Measurements from ENCODE around the gene XIRP2. TPM values are rescaled to one million over a fixed set of nuclear protein-coding genes. Genes with fewer than 3 reads are reported as not detected.

Gene XIRP2
- total RNA-seq, 1 experiment from 2014 or later = not detected

DNA sequence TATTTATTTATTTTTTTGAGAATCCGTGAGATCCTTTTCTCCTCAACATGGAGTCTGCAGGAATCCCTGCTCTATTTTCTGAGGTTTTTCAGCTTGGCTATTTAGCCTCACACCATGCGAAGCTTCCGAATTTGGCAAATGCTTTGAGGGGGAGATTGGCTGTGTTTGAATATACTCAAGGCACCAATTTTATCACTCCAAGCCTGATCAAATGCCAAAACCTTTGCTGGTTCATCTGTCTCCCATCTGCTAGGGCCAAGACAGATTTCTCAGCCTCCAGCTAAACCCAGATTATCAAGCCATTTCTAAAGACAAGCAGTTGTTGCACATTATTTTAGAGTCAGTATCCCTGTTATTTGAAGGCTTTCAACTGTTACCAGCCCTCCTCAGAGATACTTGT, 295.7 kb downstream of the XIRP2 start:
- Histone ChIP-seq H3K4me2 (ENCODE audit: low read depth, low read length, poor library complexity, severe bottlenecking) (no peak overlapping the region), H3K27me3 (ENCODE audit: low read length) (no peaks in the 10 kb centered on the region), H4K20me1 (ENCODE audit: insufficient read depth, low read depth, low read length) (no peaks in the 10 kb centered on the region), H2AFZ (ENCODE audit: low read length) (no peak overlapping the region), H3K4me1 (ENCODE audit: low read length) (no peaks in the 10 kb centered on the region), H3K9ac (ENCODE audit: low read length) (no peak overlapping the region), H3K36me3 (ENCODE audit: insufficient read depth, low read length) (no peaks in the 10 kb centered on the region), H3K9me2 (replicated peaks; ENCODE audit: insufficient read depth, low read length) (no peaks in the 10 kb centered on the region), H3K4me3 (ENCODE audit: low read length) (no peak overlapping the region), H3K27ac (ENCODE audit: low read length) (no peak overlapping the region), H3K9me3 (ENCODE audit: low read length) (0 out of 2 replicates have a peak, but pooled peaks cover 3% of the 10 kb centered on the region), H3K79me2 (ENCODE audit: low read length) (no peaks in the 10 kb centered on the region)
- DNase-seq = no peak

DNA sequence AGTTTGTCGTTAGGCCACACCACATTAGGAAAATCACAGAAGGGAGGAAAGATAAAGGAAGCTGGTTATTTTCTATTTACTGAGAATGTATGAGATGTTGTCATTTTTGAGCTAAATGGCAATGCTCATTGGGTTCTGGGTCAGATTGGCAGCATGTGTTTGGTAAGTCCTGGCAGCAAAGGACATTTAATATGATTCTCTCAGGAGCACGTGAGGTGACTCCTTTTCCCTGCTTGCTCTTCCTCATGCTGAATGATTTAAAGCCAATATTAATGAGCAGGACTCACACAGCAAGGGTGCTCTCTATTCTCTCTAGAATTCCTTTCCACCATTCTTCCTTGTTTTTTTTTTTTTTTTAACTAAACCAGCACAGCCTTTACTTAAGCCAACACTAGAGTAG, 298.2 kb downstream of the XIRP2 start:
- H3K27me3 ChIP-seq (ENCODE audit: low read length) = no peaks in the 10 kb centered on the region
- H3K79me2 ChIP-seq (ENCODE audit: low read length) = no peaks in the 10 kb centered on the region
- no peak for DNase-seq
- no peaks in the 10 kb centered on the region for H3K9me2 ChIP-seq (replicated peaks; ENCODE audit: insufficient read depth, low read length)
- H3K4me3 ChIP-seq (ENCODE audit: low read length) = no peak overlapping the region
- H3K9me3 ChIP-seq (ENCODE audit: low read length) = no peaks in the 10 kb centered on the region
- no peaks in the 10 kb centered on the region for H3K4me1 ChIP-seq (ENCODE audit: low read length)
- no peak overlapping the region for H2AFZ ChIP-seq (ENCODE audit: low read length)
- H4K20me1 ChIP-seq (ENCODE audit: insufficient read depth, low read depth, low read length) = no peaks in the 10 kb centered on the region
- H3K4me2 ChIP-seq (ENCODE audit: low read depth, low read length, poor library complexity, severe bottlenecking) = no peak overlapping the region
- H3K9ac ChIP-seq (ENCODE audit: low read length) = no peak overlapping the region
- no peaks in the 10 kb centered on the region for H3K36me3 ChIP-seq (ENCODE audit: insufficient read depth, low read length)
- no peak overlapping the region for H3K27ac ChIP-seq (ENCODE audit: low read length)

DNA sequence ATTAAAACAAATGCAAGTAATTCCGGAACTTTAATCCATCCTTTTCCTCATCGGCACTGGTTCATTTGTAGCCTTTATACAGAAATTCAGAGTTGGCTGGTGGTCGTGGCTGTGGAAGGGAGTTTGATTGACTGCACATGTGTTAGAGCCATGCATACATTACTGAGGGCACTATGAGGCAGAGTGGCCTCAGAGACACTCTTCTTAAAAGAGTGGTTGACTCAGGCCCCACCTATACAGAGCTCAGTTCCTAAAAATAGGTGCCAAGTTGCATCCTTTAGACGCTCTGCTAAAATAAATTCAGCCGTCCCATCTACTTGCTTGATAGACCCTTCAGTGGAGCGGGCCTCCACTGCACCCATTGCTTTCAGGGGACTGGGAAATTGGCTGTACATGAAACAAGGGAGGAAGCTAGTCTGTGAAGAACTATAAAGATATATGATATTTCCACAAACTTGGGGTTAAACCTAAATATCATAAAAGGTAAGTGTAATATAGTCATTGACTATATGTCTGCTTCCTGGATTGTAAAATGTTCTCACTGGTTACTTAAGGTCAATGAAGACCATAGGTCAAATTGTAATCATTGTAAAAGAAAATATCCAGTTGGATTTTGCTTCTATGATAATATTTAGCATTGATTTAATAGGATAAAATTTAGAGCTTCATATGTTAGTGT, 298.9 kb downstream of the XIRP2 start:
- H3K27ac ChIP-seq (ENCODE audit: low read length) = no peak overlapping the region
- H3K4me3 ChIP-seq (ENCODE audit: low read length) = no peak overlapping the region
- H3K27me3 ChIP-seq (ENCODE audit: low read length) = no peaks in the 10 kb centered on the region
- no peaks in the 10 kb centered on the region for H3K9me3 ChIP-seq (ENCODE audit: low read length)
- no peaks in the 10 kb centered on the region for H3K4me1 ChIP-seq (ENCODE audit: low read length)
- no peak overlapping the region for H2AFZ ChIP-seq (ENCODE audit: low read length)
- H3K4me2 ChIP-seq (ENCODE audit: low read depth, low read length, poor library complexity, severe bottlenecking) = no peak overlapping the region
- H4K20me1 ChIP-seq (ENCODE audit: insufficient read depth, low read depth, low read length) = no peaks in the 10 kb centered on the region
- no peak overlapping the region for H3K9ac ChIP-seq (ENCODE audit: low read length)
- H3K79me2 ChIP-seq (ENCODE audit: low read length) = no peaks in the 10 kb centered on the region
- no peak for DNase-seq
- no peaks in the 10 kb centered on the region for H3K9me2 ChIP-seq (replicated peaks; ENCODE audit: insufficient read depth, low read length)
- H3K36me3 ChIP-seq (ENCODE audit: insufficient read depth, low read length) = no peaks in the 10 kb centered on the region

DNA sequence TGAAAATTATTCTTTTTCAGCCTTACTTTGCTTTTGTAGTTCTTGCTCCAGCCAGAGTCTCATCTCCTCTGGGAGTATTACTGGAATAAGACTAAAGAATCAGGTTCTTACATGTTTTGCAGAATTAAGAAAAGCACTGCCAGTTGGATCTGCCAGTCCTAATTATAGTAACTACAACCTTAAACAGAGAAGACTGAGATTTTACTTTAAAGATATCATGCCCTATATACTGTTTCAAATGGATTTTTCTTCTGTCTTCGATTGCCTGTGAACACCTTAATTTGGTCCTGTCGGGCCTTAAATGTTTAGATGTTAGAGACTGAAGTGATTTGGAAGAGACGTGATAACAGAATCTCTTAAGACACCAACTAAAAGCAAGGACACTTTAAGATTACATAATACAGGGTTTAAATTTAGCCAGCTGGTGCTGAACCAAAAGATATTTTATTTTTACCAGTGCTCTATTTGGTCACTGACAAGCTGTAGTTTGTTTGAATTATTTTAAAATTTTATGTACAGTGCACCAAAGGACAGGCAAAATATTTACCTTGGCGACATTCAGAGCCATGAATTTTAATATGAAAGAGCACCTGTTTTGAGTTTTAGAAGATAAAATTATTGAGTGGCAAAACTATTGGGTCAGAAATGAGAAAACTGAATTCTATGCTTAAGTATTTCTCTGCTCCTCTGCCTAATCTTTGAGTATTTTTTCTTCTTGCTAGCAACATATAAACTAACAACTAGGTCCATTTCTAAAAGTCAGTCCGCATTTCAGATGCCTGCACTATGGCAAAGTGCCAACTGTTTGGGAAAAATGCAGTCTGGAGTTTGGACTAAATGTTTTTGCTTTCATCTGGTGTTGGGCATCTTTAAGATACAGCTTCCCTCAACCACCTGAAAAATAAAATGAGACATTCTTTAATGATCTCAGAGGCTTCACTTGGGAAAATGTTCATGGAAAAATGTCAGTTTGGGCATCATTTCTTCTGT, 300.0 kb downstream of the XIRP2 start:
- Histone ChIP-seq H2AFZ (ENCODE audit: low read length) (no peak overlapping the region), H3K4me2 (ENCODE audit: low read depth, low read length, poor library complexity, severe bottlenecking) (no peak overlapping the region), H3K9ac (ENCODE audit: low read length) (no peak overlapping the region), H3K4me3 (ENCODE audit: low read length) (no peak overlapping the region), H3K9me3 (ENCODE audit: low read length) (no peaks in the 10 kb centered on the region), H3K36me3 (ENCODE audit: insufficient read depth, low read length) (no peaks in the 10 kb centered on the region), H3K4me1 (ENCODE audit: low read length) (no peaks in the 10 kb centered on the region), H3K27me3 (ENCODE audit: low read length) (no peaks in the 10 kb centered on the region), H3K79me2 (ENCODE audit: low read length) (no peaks in the 10 kb centered on the region), H4K20me1 (ENCODE audit: insufficient read depth, low read depth, low read length) (no peaks in the 10 kb centered on the region), H3K27ac (ENCODE audit: low read length) (no peak overlapping the region), H3K9me2 (replicated peaks; ENCODE audit: insufficient read depth, low read length) (no peaks in the 10 kb centered on the region)
- no peak for DNase-seq

DNA sequence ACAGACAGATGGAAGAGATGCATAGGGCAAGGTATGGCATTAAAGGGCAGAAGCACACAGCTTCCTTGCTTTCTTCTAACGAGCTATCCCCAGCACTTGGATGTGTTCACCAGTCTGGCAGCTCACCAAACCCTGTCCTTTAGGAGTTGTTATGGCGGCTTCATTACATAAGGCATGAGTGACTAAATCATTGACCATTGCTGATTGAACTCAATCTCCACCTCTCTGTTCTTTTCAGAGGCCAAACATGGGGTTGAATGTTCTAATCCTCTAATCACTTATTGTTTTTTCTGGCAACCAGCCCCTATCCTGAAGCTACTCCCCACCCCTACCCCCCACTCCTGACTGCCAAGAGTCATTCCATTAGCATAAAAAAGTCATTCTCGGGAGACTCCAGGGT, 301.8 kb downstream of the XIRP2 start:
- no peaks in the 10 kb centered on the region for H3K79me2 ChIP-seq (ENCODE audit: low read length)
- no peak for DNase-seq
- H2AFZ ChIP-seq (ENCODE audit: low read length) = no peak overlapping the region
- H3K27me3 ChIP-seq (ENCODE audit: low read length) = no peaks in the 10 kb centered on the region
- no peak overlapping the region for H3K4me3 ChIP-seq (ENCODE audit: low read length)
- no peaks in the 10 kb centered on the region for H3K36me3 ChIP-seq (ENCODE audit: insufficient read depth, low read length)
- H4K20me1 ChIP-seq (ENCODE audit: insufficient read depth, low read depth, low read length) = no peaks in the 10 kb centered on the region
- H3K9ac ChIP-seq (ENCODE audit: low read length) = no peak overlapping the region
- no peaks in the 10 kb centered on the region for H3K4me1 ChIP-seq (ENCODE audit: low read length)
- H3K9me2 ChIP-seq (replicated peaks; ENCODE audit: insufficient read depth, low read length) = no peaks in the 10 kb centered on the region
- H3K27ac ChIP-seq (ENCODE audit: low read length) = no peak overlapping the region
- no peak overlapping the region for H3K4me2 ChIP-seq (ENCODE audit: low read depth, low read length, poor library complexity, severe bottlenecking)
- no peaks in the 10 kb centered on the region for H3K9me3 ChIP-seq (ENCODE audit: low read length)

DNA sequence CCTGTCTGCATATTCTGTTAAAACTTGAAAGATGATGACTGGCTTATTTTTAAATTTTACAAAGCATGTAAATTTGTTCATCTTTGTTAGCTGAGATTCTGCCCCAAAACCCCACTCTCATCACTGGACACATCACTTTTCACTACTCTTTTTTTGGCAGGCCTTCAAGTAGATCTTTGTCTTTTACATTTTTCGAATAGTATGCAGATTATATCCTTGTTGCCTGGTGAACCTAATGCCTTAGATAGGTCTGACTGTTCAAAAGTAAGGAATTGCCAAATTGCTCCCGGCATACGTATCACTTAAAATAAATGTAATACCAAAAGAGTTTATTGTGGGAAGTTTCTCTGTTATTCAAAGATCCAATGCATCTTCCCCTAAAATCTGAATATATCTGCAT, 303.3 kb downstream of the XIRP2 start:
- H4K20me1 ChIP-seq (ENCODE audit: insufficient read depth, low read depth, low read length) = no peaks in the 10 kb centered on the region
- H3K9me3 ChIP-seq (ENCODE audit: low read length) = no peaks in the 10 kb centered on the region
- H3K79me2 ChIP-seq (ENCODE audit: low read length) = no peaks in the 10 kb centered on the region
- no peak overlapping the region for H3K9ac ChIP-seq (ENCODE audit: low read length)
- H3K9me2 ChIP-seq (replicated peaks; ENCODE audit: insufficient read depth, low read length) = no peaks in the 10 kb centered on the region
- no peak overlapping the region for H3K27ac ChIP-seq (ENCODE audit: low read length)
- no peaks in the 10 kb centered on the region for H3K36me3 ChIP-seq (ENCODE audit: insufficient read depth, low read length)
- DNase-seq = no peak
- H3K4me3 ChIP-seq (ENCODE audit: low read length) = no peak overlapping the region
- H3K4me2 ChIP-seq (ENCODE audit: low read depth, low read length, poor library complexity, severe bottlenecking) = no peak overlapping the region
- no peaks in the 10 kb centered on the region for H3K27me3 ChIP-seq (ENCODE audit: low read length)
- no peak overlapping the region for H2AFZ ChIP-seq (ENCODE audit: low read length)
- H3K4me1 ChIP-seq (ENCODE audit: low read length) = no peaks in the 10 kb centered on the region

DNA sequence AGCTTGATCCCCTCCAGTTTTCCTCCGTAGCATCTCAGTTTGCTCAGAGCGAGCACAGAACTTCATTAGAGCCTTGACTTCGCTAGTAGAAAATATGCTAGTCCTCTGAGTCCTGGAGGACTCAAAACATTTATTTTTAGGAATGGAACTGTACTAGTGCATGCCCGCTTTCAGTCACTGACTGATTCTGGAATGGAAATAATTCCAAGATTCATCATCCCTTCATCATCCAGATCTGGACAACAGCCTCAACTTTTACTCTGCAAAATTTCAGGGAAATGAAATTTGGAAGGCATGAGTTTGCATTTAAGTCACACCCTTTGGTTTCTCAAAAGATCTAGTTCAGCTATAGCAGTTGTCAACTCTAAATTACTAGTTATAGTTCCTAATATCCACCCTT, 304.6 kb downstream of the XIRP2 start:
- Histone ChIP-seq H3K4me2 (ENCODE audit: low read depth, low read length, poor library complexity, severe bottlenecking) (no peak overlapping the region), H3K4me1 (ENCODE audit: low read length) (no peaks in the 10 kb centered on the region), H3K9me2 (replicated peaks; ENCODE audit: insufficient read depth, low read length) (no peaks in the 10 kb centered on the region), H4K20me1 (ENCODE audit: insufficient read depth, low read depth, low read length) (no peaks in the 10 kb centered on the region), H2AFZ (ENCODE audit: low read length) (no peak overlapping the region), H3K4me3 (ENCODE audit: low read length) (no peak overlapping the region), H3K79me2 (ENCODE audit: low read length) (no peaks in the 10 kb centered on the region), H3K9me3 (ENCODE audit: low read length) (no peaks in the 10 kb centered on the region), H3K27ac (ENCODE audit: low read length) (no peak overlapping the region), H3K27me3 (ENCODE audit: low read length) (no peaks in the 10 kb centered on the region), H3K36me3 (ENCODE audit: insufficient read depth, low read length) (no peaks in the 10 kb centered on the region), H3K9ac (ENCODE audit: low read length) (no peak overlapping the region)
- DNase-seq = no peak

DNA sequence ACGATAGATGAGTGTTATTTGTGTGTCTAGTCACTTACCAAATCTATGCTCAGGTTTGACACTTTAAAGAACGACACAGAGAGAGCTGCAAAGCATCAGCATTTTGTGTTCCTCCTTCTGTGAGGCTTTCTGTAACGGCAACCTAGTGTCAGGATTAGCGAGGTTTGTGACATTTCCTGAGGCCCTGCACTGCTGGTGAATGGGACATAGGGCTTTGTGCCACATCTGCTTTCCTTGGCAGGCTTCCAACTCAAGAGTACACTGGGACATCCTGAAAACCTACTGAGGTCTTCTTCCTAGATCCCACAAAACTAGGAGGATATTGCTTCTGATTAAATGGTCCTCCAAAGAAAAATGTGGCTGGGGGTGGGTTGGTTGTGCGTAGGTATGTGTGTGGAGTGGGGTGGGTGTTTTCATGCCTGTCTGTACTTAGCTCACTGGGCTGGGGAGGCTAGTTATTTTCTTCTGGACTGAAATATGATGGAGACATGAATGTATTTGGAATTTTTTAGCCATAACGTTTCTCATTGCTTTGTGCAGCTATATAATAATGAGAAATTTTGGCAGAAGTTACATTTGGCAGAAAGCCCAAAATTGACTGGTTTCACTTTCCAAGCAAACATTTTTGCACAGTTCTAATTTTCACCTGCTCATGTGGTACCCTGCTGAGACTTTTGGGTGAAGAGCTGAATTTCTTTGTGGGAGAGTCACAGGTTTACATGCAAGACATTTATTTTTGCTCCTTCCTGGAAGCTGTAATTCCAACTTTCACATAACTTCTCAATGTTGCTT, 308.4 kb downstream of the XIRP2 start:
- no peak overlapping the region for H2AFZ ChIP-seq (ENCODE audit: low read length)

More for the DNA sequence above, 308.4 kb downstream of the XIRP2 start:
- Histone ChIP-seq H3K9me2 (replicated peaks; ENCODE audit: insufficient read depth, low read length) (no peaks in the 10 kb centered on the region), H3K36me3 (ENCODE audit: insufficient read depth, low read length) (no peaks in the 10 kb centered on the region), H3K27me3 (ENCODE audit: low read length) (no peaks in the 10 kb centered on the region), H3K9me3 (ENCODE audit: low read length) (no peaks in the 10 kb centered on the region), H3K4me2 (ENCODE audit: low read depth, low read length, poor library complexity, severe bottlenecking) (no peak overlapping the region), H3K9ac (ENCODE audit: low read length) (no peak overlapping the region), H4K20me1 (ENCODE audit: insufficient read depth, low read depth, low read length) (no peaks in the 10 kb centered on the region), H3K27ac (ENCODE audit: low read length) (no peak overlapping the region), H3K4me1 (ENCODE audit: low read length) (no peaks in the 10 kb centered on the region), H3K4me3 (ENCODE audit: low read length) (no peak overlapping the region), H3K79me2 (ENCODE audit: low read length) (no peaks in the 10 kb centered on the region)
- no peak for DNase-seq

Measured in Karpas-422 (cell line).